HuH-7 (cell line): ENCODE data around the gene MCM7.
A peak's percentile ranks its signal among the peaks of the same experiment; 100 is the strongest.
"Not testable (repeated sequence)": the region's sequence is repeated elsewhere in the genome, so short reads cannot be mapped to it uniquely, and the experiment has no call there.

Experiments used
- DNase-seq: peaks from one replicate; pipeline ENCODE4 v3.0.0; 2011; ENCODE audit warnings: low spot score

MCM7 gene

DNA sequence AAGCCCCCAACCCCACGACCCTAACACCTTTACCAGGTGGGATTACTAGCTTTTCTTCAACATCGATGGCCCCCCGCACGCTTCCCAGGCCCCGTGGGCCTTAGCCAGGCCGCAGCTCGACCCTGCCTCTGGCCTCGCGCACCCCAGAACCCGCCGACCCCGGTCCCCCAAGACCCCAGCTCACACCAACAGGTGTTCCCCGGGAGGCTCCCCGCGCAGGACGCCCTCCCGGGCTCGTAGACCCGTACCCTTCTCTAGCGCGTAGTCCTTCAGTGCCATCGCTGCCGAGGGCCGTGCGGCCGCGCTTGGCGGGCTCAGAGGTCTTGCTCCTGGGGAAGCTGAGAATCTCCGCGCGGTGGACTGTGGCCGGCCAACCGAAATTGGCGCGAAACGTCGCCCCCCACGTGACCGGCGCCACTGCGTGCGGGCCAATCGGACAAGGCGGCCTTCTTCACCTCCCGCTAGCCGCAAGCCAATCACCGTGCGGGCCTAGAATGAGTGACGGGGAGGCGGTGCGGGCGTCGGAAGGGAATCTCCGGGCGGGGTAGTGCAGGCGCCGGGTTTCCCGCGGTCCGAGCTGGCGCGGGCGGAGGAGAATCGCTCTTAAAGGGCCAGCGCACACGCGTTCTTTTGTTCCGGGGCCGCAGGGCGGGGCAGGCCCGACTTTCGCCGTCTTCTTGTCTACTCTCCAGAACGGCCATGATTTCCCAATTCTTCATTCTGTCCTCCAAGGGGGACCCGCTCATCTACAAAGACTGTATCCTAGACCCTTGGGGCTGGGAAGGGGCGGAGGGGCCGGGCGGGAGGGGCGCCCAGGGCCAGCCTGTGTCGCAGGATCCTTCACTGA lies at the start of gene MCM7, which contains the start of gene AP4M1:
Gene MCM7 (minus strand): TSS at position 382 of the 847 bp plus-strand sequence. CDS start 103 bp downstream, at position 279.
Gene AP4M1 (plus strand): TSS at position 628 of the 847 bp plus-strand sequence. CDS start 72 bp downstream, at position 700.
- peak; percentile 99 for DNase-seq

GRCh38 chr7:100148559-100149328 lies 47.5 kb upstream of the MCM7 start, which contains the start of gene LAMTOR4:
LAMTOR4 (plus strand) TSS chr7:100148918; CDS start chr7:100148973, 55 bp downstream.
- DNase-seq: peak; percentile 95

- no peak for DNase-seq
Observed at GRCh38 chr7:100148225-100148558, 47.0 kb upstream of the MCM7 start.

DNA sequence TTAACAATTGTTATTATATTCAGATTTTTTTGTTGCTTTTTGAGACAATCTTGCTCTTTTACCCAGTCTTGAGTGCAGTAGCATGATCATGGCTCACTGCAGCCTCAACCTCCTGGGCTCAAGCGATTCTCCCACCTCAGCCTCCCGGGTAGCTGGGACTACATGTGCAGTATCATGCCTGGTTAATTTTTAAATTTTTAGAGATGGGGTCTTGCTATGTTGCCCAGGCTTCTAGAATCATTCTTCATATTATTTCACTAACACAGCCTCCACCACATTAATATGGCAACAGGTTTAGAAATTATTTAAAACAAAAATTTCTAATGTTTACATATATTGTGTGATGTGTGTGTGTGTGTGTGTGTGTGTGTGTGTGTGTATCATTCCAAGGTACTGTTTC lies 46.1 kb upstream of the MCM7 start:
- no peak for DNase-seq

- not testable (repeated sequence) for DNase-seq
Observed at GRCh38 chr7:100146350-100146749, 45.2 kb upstream of the MCM7 start.

DNA sequence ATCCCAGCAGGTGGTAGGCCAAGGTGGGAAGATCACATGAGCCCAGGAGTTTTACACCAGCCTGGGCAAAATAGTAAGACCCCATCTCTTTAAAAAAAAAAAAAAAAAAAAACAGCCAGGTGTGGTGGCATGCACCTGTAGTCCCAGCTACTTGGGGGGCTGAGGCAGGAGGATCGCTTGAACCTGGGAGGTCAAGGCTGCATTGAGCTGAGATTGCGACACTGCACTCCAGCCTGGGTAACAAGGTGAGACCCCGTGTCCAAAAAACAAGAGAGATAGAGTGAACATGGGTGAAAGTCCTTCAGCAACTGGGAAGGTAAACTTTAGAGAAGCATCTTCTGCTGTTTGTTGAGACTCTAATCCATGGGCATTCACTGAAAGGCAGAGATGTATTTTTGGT lies 41.3 kb upstream of the MCM7 start:
- DNase-seq: no peak

DNA sequence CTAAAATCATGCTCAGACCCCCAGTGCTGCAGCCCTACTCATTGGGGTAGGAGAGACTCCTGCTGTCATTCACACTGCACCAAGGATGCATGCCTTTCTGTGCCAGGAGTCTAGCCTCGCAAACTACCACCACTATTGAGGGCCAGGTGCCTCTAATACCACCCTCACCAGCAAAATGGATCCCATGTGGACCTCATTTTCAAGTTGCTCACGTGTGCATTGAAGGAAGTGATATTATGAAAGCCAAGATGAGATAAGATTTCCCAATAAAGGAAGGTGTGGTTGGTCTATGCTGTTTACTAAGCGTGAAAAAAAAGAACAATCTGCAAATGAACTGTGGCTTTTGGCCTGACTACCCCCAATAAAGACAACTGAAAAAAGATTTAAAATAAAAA lies 40.4 kb upstream of the MCM7 start:
- no peak for DNase-seq

GRCh38 chr7:100137851-100138760 lies 36.9 kb upstream of the MCM7 start:
- no peak for DNase-seq

DNA sequence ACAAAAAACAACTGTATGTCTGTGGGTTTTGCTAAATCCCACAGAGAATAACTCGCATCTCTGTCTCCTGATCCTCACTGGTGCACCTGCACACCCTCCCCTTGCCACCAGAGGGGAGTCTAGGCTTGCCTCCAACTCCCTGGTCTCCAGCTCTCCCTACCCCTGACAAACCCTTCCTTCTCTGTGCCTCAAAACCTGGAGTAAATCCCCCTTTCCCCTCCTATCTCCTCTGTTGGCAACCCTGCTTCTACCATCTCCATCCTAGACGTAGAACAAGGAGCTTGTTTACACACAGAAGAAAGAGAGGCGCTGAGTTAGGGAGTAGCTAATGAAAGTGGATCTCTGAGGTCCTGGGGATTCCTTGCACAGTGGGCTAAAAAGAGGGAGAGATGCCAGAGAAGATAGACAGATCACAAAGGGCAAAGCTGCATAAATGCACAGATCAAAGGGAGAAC lies 31.5 kb upstream of the MCM7 start:
- DNase-seq: peak; percentile 85

DNA sequence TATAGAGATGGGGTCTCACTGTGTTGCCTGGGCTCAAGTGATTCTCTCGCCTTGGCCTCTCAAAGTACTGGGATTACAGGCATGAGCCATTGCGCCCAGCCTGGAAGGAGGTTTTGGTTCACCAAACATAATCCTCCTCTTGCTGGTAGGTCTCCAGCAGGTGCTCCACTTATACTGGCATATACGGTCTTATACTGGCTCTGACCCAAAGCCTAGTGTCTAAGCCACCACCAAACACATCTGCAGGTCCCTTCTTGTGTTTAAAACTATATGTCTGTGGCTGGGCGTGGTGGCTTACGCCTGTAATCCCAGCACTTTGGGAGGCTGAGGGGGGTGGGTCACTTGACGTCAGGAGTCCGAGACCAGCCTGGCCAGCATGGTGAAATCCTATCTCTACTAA lies 30.9 kb upstream of the MCM7 start:
- no peak for DNase-seq

- DNase-seq: peak; percentile 88
Observed at GRCh38 chr7:100130608-100131453, 29.6 kb upstream of the MCM7 start.

DNA sequence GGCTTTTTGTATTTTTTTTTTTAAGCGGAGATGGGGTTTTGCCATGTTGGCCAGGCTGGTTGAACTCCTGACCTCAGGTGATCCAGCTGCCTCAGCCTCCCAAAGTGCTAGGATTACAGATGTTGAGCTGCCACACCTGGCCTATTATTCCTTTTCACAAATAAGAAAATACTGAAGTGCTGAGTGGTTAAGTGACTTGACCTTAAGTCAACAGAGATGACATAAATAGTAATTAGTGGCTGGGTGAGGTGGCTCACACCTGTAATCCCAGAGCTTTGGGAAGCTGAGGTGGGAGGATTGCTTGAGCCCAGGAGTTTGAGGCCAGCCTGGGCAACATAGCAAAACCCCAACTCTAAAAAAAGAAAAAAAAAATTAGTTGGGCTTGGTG lies 29.0 kb upstream of the MCM7 start:
- DNase-seq: not testable (repeated sequence)

DNA sequence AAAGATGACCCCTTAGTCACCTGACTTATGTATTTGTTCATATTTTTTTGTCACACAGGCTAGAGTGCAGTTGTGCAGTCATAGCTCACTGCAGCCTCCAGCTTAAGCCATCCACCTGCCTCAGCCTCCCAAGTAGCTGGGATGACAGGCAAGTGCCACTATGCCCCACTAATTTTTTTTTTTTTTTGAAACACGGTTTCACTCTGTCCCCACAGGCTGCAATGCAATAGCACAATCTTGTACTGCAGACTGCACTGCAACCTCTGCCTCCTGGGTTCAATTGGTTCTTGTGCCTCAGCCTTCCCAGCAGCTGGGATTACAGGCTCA lies 27.4 kb upstream of the MCM7 start:
- DNase-seq: no peak

- peak; percentile 43 for DNase-seq
Observed at GRCh38 chr7:100127866-100128636, 26.9 kb upstream of the MCM7 start.

GRCh38 chr7:100126931-100127865 lies 26.0 kb upstream of the MCM7 start, which contains the start of gene MBLAC1:
MBLAC1 (plus strand) TSS chr7:100126967; CDS start chr7:100127396, 429 bp downstream.
- peak; percentile 86 for DNase-seq

DNA sequence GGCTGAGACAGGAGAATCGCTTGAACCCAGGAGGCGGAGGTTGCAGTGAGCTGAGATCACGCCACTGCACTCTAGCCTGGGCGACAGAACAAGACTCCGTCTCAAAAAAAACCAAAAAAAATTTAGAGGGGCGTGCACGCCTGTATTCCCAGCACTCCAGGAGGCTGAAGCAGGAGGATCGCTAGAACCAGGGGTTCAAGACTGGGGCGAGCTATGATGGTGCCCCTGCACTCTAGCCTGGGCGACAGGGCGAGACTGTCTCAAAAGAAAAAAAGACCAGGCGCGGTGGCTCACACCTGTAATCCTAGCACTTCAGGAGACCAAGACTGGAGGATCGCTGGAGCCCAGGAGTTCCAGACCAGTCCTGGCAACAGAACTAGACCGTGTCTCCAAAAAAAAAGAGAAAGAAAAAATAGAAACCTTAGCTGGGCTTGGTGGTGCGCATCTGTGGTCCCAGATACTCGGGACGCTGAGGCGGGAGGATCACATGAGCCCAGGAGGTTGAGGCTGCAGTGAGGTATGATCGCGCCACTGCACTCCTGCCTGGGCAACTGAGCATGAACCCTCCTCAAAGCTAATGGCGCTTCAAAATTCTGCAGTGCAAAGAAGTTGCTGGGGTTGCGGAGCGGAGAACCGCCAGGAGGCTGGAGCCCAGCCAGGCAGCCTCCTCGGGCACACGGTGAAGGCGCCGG lies 25.2 kb upstream of the MCM7 start:
- no peak for DNase-seq

DNA sequence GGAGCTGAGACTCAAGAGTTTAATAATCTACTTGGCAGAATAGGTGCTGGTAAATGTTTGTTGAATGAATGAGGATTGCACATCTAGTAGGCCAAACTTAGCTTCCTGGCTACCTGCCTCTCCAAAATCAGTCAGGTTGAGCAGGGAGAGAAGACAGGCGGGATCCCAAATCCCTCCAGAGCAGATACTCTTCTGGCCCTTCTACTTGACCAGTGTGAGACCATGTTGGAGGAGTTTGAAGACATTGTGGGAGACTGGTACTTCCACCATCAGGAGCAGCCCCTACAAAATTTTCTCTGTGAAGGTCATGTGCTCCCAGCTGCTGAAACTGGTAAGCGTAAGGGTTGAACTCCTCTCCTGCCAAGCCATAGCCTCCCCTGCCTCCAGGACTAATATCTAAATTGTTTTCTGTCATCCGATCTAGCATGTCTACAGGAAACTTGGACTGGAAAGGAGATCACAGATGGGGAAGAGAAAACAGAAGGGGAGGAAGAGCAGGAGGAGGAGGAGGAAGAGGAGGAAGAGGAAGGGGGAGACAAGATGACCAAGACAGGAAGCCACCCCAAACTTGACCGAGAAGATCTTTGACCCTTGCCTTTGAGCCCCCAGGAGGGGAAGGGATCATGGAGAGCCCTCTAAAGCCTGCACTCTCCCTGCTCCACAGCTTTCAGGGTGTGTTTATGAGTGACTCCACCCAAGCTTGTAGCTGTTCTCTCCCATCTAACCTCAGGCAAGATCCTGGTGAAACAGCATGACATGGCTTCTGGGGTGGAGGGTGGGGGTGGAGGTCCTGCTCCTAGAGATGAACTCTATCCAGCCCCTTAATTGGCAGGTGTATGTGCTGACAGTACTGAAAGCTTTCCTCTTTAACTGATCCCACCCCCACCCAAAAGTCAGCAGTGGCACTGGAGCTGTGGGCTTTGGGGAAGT lies 23.4 kb upstream of the MCM7 start:
- no peak for DNase-seq
